GM10266 (cell line): Measurements from ENCODE around the gene F12.

Source experiments
- DNase-seq: peaks from one replicate; pipeline ENCODE4 v3.0.0; 2012; ENCODE audit errors: extremely low spot score
- CTCF ChIP-seq: IDR thresholded peaks from 2 replicates; pipeline ENCODE4 v1.5.1; 2012; ENCODE audit warnings: mild to moderate bottlenecking, low read depth; ENCODE audit not compliant: control insufficient read depth, insufficient read depth; ENCODE audit errors: missing control alignments

Gene F12

GRCh38 chr5:177399997-177400868, 9.1 kb downstream of the F12 start, which contains the start of gene PFN3:
Gene PFN3, minus strand, starts transcription at chr5:177400661. Its CDS starts 85 bp downstream, at chr5:177400576.
- TF ChIP-seq CTCF, result no peak
- DNase-seq, result no peak

GRCh38 chr5:177397875-177398390, 11.4 kb downstream of the F12 start:
- no peak for DNase-seq
- TF ChIP-seq CTCF, result no peak

- TF ChIP-seq CTCF, result no peak
- no peak for DNase-seq
These were observed 12.6 kb downstream of the F12 start for GRCh38 chr5:177396807-177397206.

GRCh38 chr5:177396078-177396477, 13.3 kb downstream of the F12 start:
- no peak for TF ChIP-seq CTCF
- DNase-seq, result no peak

GRCh38 chr5:177393990-177394389, 15.4 kb downstream of the F12 start:
- no peak for DNase-seq
- TF ChIP-seq CTCF, result no peak

GRCh38 chr5:177393206-177393765, 16.1 kb downstream of the F12 start:
- no peak for DNase-seq
- TF ChIP-seq CTCF, result no peak

GRCh38 chr5:177392765-177393164, 16.6 kb downstream of the F12 start:
- no peak for TF ChIP-seq CTCF
- no peak for DNase-seq
